ENCODE data around the gene CA5A.

CA5A gene

GRCh38 chr16:87924811-87925670 lies 11.3 kb downstream of the CA5A start:
- TF ChIP-seq CTCF (IDR thresholded peaks at IDR 0.05; ENCODE audit: borderline replicate concordance, insufficient read depth, low read depth, low read length): no peak
- no peak overlapping the region for H3K4me3 ChIP-seq (ENCODE audit: low read depth, low read length)

- no peak overlapping the region for H3K4me3 ChIP-seq (ENCODE audit: low read depth, low read length)
- no peak for TF ChIP-seq CTCF (IDR thresholded peaks at IDR 0.05; ENCODE audit: borderline replicate concordance, insufficient read depth, low read depth, low read length)
Observed at GRCh38 chr16:87924041-87924810, 12.1 kb downstream of the CA5A start.

- no peak overlapping the region for H3K4me3 ChIP-seq (ENCODE audit: low read depth, low read length)
- no peak for TF ChIP-seq CTCF (IDR thresholded peaks at IDR 0.05; ENCODE audit: borderline replicate concordance, insufficient read depth, low read depth, low read length)
Observed at GRCh38 chr16:87922250-87922871, 14.0 kb downstream of the CA5A start.

- no peak for TF ChIP-seq CTCF (IDR thresholded peaks at IDR 0.05; ENCODE audit: borderline replicate concordance, insufficient read depth, low read depth, low read length)
- no peak overlapping the region for H3K4me3 ChIP-seq (ENCODE audit: low read depth, low read length)
Observed at GRCh38 chr16:87921236-87921773, 15.0 kb downstream of the CA5A start.

GRCh38 chr16:87919681-87919994 lies 16.7 kb downstream of the CA5A start:
- no peak for TF ChIP-seq CTCF (IDR thresholded peaks at IDR 0.05; ENCODE audit: borderline replicate concordance, insufficient read depth, low read depth, low read length)
- no peak overlapping the region for H3K4me3 ChIP-seq (ENCODE audit: low read depth, low read length)

- H3K4me3 ChIP-seq (ENCODE audit: low read depth, low read length): no peak overlapping the region
- no peak for TF ChIP-seq CTCF (IDR thresholded peaks at IDR 0.05; ENCODE audit: borderline replicate concordance, insufficient read depth, low read depth, low read length)
Observed at GRCh38 chr16:87918866-87919680, 17.3 kb downstream of the CA5A start.

Measured in GM12875 (cell line).